ENCODE results near the gene PDCD1. TPM values are rescaled to one million over a fixed set of nuclear protein-coding genes. Genes with fewer than 3 reads are reported as not detected.
"Not testable (repeated sequence)": the region's sequence is repeated elsewhere in the genome, so short reads cannot be mapped to it uniquely, and the experiment has no call there.

The PDCD1 gene
- polyA plus RNA-seq, 3 donors from 2014 or later = 3.3 TPM; not detected in 2

- Mint-ChIP-seq H3K9me3 (peaks cover 0 to 7% (median 5%) of the 10 kb centered on the region in 6 donors), H3K27ac (no peak overlapping the region), H3K36me3 (peaks cover 0 to 4% (median 3%) of the 10 kb centered on the region in 3 donors), H3K27me3 (ENCODE audit: low read depth in 3 of 3) (peaks cover 11 to 17% (median 15%) of the 10 kb centered on the region in 3 donors), H3K4me1 (peaks cover 7% of the 10 kb centered on the region in 2 donors), H3K4me3 (no peak overlapping the region)
- DNase-seq = no peak
Measured at GRCh38 chr2:241821460-241822263, 37.0 kb downstream of the PDCD1 start.

- Mint-ChIP-seq H3K27ac (no peak overlapping the region), H3K4me3 (no peak overlapping the region), H3K4me1 (peaks cover 7% of the 10 kb centered on the region in 2 donors), H3K36me3 (peaks cover 0 to 4% (median 3%) of the 10 kb centered on the region in 3 donors), H3K27me3 (ENCODE audit: low read depth in 3 of 3) (peaks cover 8 to 15% (median 14%) of the 10 kb centered on the region in 3 donors), H3K9me3 (peaks cover 0 to 7% (median 0%) of the 10 kb centered on the region in 6 donors)
- DNase-seq = no peak
Measured at GRCh38 chr2:241820625-241821384, 37.9 kb downstream of the PDCD1 start.

DNA sequence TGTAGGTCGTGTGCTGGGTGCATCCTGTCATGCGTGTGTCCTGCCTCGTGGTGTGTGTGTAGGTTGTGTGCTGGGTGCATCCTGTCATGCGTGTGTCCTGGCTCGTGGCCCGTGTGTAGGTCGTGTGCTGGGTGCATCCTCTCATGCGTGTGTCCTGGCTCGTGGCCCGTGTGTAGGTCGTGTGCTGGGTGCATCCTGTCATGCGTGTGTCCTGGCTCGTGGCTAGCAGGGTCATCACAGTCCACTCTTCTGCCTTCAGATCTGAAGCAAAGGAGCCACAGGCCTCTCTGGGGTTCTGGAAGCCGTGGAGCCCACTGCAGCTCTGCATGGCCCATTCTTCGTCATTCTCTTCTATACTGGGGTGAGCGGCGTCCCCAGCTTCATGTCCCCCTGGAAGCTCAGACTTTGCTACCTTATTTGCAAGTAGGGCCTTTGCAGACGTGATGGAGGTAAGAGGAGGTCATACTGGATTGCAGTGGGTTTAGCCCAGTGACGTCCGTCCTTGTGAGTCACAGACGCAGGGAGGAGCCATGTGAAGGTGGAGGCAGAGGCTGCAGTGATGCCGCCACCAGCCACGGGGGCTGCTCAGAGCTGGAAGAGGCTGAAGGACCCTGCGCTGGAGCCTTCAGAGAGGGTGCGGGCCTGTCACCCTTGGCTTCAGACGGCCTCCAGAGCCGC, 38.6 kb downstream of the PDCD1 start:
- DNase-seq, H3K36me3 Mint-ChIP-seq, H3K4me3 Mint-ChIP-seq, H3K9me3 Mint-ChIP-seq, H3K4me1 Mint-ChIP-seq, H3K27ac Mint-ChIP-seq: not testable (repeated sequence)
- peaks cover 10 to 12% (median 12%) of the 10 kb centered on the region in 3 donors for H3K27me3 Mint-ChIP-seq (ENCODE audit: low read depth in 3 of 3)

DNA sequence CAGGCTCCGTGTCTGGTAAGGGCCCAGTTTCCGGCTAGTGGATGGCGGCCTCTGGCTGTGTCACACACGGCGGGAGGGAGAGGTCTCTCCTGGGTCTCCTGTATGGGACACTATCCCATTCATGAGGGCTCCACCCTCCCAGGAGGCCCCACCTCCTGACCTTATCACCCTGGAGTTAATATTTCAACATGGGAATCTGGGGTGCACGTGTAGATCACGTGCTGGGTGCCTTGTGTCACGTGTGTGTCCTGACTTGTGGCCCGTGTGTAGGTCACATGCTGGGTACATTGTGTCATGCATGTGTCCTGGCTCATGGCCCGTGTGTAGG, 39.8 kb downstream of the PDCD1 start:
- no peak overlapping the region for H3K27ac Mint-ChIP-seq
- no peaks in the 10 kb centered on the region for H3K9me3 Mint-ChIP-seq
- DNase-seq = no peak

DNA sequence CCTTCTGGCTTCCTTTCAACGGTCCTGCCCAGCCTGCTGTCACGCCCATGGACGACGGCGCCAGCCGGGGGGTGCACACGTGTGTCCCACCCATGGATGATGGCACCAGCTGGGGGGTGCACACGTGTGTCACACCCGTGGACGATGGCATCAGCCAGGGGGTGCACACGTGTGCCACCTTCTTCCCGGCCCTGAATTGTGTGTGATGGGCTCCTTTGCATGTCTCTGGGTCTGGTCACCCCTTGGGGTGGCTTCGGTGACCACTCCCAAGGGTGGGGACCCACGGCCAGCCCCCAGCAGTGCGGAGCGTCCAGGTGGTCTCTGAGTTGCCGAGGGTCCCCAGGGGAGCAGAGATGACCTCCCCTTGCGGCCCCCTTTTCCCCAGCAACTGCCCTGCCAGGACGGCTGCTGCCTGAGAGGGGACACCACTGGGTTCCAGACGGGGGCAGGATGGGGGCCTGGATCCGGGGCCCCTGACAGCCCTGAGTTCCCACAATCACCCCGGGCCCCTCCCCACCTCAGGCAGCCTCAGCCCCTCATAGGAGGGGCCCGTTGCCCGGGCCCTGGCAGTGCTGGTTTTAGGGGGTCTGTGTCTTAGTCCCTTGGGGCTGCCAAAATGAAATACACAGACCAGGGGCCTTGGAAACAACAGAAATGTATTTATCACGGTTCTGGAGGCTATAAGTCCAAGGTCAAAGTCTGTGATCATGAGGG, 40.3 kb downstream of the PDCD1 start:
- DNase-seq = no peak
- Mint-ChIP-seq H3K4me1 (peaks cover 7% of the 10 kb centered on the region in 2 donors), H3K27ac (no peak overlapping the region), H3K27me3 (ENCODE audit: low read depth in 3 of 3) (peaks cover 6 to 12% (median 7%) of the 10 kb centered on the region in 3 donors), H3K36me3 (peaks cover 0 to 4% (median 0%) of the 10 kb centered on the region in 3 donors), H3K9me3 (no peaks in the 10 kb centered on the region), H3K4me3 (no peak overlapping the region)

More for the DNA sequence above, 39.8 kb downstream of the PDCD1 start:
- Mint-ChIP-seq H3K4me1 (peaks cover 7% of the 10 kb centered on the region in 2 donors), H3K27me3 (ENCODE audit: low read depth in 3 of 3) (peaks cover 7 to 14% (median 7%) of the 10 kb centered on the region in 3 donors), H3K4me3 (no peak overlapping the region), H3K36me3 (peaks cover 0 to 4% (median 0%) of the 10 kb centered on the region in 3 donors)

GRCh38 chr2:241817821-241818215, 40.9 kb downstream of the PDCD1 start:
- H3K27ac Mint-ChIP-seq = peak overlapping the region in 1 of 6 donors; percentile 65

GRCh38 chr2:241817126-241817820, 41.4 kb downstream of the PDCD1 start:
- H3K27ac Mint-ChIP-seq = peak overlapping the region in 2 of 6 donors; percentile 12 to 65
- peaks cover 7% of the 10 kb centered on the region in 2 donors for H3K4me1 Mint-ChIP-seq
- H3K4me3 Mint-ChIP-seq = peak overlapping the region in 4 of 5 donors; percentile 33 to 75 (median 62)
- H3K36me3 Mint-ChIP-seq = no peaks in the 10 kb centered on the region
- DNase-seq = peak in 1 of 3 donors; percentile 14
- no peaks in the 10 kb centered on the region for H3K9me3 Mint-ChIP-seq
- peaks cover 3 to 12% (median 5%) of the 10 kb centered on the region in 3 donors for H3K27me3 Mint-ChIP-seq (ENCODE audit: low read depth in 3 of 3)

More at GRCh38 chr2:241817821-241818215, 40.9 kb downstream of the PDCD1 start:
- Mint-ChIP-seq H3K27me3 (ENCODE audit: low read depth in 3 of 3) (peaks cover 5 to 12% (median 6%) of the 10 kb centered on the region in 3 donors), H3K4me3 (peak overlapping the region in 2 of 5 donors; percentile 41 to 64)
- H3K4me1 Mint-ChIP-seq, H3K9me3 Mint-ChIP-seq, DNase-seq, H3K36me3 Mint-ChIP-seq: not testable (repeated sequence)

DNA sequence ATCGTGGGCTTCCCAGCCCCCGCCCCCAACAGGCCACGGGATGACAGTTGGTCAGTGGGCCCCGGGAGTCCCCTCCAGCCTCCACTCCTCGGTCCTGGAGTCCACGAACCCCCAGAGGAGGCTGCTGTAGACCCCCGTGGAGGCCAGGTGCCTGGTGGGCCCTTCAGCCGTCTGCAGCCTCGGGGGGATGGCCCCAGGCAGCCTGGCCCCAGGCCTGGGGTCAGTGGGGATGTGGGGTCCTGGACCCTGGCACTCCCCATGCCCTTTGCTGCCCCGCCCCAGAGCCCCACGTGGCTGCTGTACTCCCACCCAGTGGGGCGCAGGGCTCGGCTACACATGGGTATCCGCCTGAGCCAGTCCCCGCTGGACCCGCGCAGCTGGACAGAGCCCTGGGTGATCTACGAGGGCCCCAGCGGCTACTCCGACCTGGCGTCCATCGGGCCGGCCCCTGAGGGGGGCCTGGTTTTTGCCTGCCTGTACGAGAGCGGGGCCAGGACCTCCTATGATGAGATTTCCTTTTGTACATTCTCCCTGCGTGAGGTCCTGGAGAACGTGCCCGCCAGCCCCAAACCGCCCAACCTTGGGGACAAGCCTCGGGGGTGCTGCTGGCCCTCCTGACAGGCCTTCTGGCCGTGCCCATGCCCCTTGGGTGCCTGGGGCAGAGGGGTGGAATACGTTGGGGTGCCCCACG, 42.1 kb downstream of the PDCD1 start:
- peaks cover 3 to 10% (median 5%) of the 10 kb centered on the region in 3 donors for H3K27me3 Mint-ChIP-seq (ENCODE audit: low read depth in 3 of 3)
- H3K9me3 Mint-ChIP-seq = no peaks in the 10 kb centered on the region
- no peak for DNase-seq
- no peak overlapping the region for H3K4me3 Mint-ChIP-seq
- no peaks in the 10 kb centered on the region for H3K36me3 Mint-ChIP-seq
- no peak overlapping the region for H3K27ac Mint-ChIP-seq
- H3K4me1 Mint-ChIP-seq = peaks cover 7% of the 10 kb centered on the region in 2 donors

DNA sequence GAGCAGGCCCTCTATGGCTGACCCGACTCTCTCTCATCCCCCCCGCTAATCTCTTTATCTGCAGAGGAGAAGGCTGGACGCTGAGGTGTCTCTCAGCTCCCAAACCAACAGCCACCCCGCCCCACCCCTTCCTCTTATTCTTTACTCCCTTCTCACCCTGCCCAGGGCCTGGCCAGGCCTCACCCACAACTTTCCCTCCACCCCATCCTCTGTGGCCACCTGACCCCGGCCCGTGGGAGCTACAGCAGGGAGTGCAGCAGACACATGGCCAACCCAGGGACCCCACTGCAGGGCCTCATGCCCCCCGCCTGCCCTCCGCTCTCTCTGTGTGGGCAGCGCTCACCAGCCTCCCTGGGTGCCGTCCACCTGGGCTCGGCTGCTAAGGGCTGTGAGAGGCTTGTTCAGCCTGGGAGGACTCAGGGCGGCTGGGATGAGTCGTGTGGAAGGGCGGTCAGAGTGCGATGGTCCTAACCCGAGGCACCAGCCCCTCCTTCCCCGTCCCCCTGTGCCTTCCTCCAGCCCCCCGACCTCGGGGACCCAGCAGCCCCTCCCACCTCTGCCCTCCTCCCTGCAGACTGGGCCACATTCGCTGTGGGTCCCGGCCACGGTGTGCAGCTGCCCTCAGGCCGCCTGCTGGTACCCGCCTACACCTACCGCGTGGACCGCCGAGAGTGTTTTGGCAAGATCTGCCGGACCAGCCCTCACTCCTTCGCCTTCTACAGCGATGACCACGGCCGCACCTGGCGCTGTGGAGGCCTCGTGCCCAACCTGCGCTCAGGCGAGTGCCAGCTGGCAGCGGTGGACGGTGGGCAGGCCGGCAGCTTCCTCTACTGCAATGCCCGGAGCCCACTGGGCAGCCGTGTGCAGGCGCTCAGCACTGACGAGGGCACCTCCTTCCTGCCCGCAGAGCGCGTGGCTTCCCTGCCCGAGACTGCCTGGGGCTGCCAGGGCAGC, 42.9 kb downstream of the PDCD1 start:
- H3K27ac Mint-ChIP-seq = peak overlapping the region in 2 of 6 donors; percentile 45 to 54
- H3K9me3 Mint-ChIP-seq = no peaks in the 10 kb centered on the region
- peaks cover 3 to 8% (median 5%) of the 10 kb centered on the region in 3 donors for H3K27me3 Mint-ChIP-seq (ENCODE audit: low read depth in 3 of 3)
- H3K4me3 Mint-ChIP-seq = no peak overlapping the region
- DNase-seq = no peak
- H3K4me1 Mint-ChIP-seq = peaks cover 4 to 7% of the 10 kb centered on the region in 2 donors
- no peaks in the 10 kb centered on the region for H3K36me3 Mint-ChIP-seq

DNA sequence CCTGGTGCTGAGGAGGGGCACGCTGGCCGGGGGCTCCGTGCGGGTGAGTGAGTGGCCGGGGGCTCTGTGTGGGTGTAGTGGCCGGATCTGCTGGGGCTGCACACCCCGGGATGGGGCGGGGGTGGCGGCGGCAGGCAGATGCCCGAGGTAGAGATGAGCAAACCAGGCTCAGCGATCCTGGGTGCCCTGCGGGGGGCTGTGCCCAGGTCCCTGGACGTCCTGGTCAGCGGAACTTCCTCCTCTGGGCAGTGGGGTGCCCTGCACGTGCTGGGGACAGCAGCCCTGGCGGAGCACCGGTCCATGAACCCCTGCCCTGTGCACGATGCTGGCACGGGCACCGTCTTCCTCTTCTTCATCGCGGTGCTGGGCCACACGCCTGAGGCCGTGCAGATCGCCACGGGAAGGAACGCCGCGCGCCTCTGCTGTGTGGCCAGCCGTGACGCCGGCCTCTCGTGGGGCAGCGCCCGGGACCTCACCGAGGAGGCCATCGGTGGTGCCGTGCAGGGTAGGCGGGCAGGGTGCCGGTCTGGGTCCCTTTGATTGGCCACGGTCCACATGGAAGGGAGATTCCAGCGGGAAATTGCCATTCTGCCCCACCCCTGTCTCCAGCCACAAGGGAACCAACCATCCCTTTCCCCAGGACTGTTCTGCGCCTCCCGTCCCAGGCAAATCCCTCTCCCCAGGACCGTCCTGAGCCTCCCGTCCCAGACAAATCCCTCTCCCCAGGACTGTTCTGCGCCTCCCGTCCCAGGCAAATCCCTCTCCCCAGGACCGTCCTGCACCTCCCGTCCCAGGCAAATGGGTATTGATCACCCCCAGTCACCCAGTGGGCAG, 43.8 kb downstream of the PDCD1 start:
- H3K27ac Mint-ChIP-seq = peak overlapping the region in 1 of 6 donors; percentile 54
- H3K4me1 Mint-ChIP-seq = peaks cover 4 to 7% of the 10 kb centered on the region in 2 donors
- H3K36me3 Mint-ChIP-seq = no peaks in the 10 kb centered on the region
- H3K27me3 Mint-ChIP-seq (ENCODE audit: low read depth in 3 of 3) = peaks cover 3 to 8% (median 5%) of the 10 kb centered on the region in 3 donors
- H3K4me3 Mint-ChIP-seq = no peak overlapping the region
- DNase-seq = no peak
- no peaks in the 10 kb centered on the region for H3K9me3 Mint-ChIP-seq

DNA sequence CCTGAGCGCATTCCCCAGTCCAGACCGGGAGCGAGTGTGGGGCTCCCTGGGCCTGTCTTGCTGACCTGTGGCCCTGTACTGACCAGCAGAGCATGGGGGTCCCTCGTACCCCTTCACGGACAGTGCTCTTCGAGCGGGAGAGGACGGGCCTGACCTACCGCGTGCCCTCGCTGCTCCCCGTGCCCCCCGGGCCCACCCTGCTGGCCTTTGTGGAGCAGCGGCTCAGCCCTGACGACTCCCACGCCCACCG, 44.4 kb downstream of the PDCD1 start:
- Mint-ChIP-seq H3K27ac (no peak overlapping the region), H3K4me1 (peaks cover 4 to 7% of the 10 kb centered on the region in 2 donors), H3K9me3 (no peaks in the 10 kb centered on the region), H3K4me3 (no peak overlapping the region), H3K27me3 (ENCODE audit: low read depth in 3 of 3) (peaks cover 3 to 9% (median 5%) of the 10 kb centered on the region in 3 donors), H3K36me3 (no peaks in the 10 kb centered on the region)
- DNase-seq = no peak
